GM23338 (cell line): ENCODE data around the gene PNKP. TPM values are rescaled to one million over a fixed set of nuclear protein-coding genes. Genes with fewer than 3 reads are reported as not detected.

Source experiments
- ATAC-seq: fragments of 200-7000 bp; cut with Tn5 transposase; 3 replicates; pipeline ENCODE4 v1.9.1; 2020
- DNase-seq: peaks from one replicate; pipeline ENCODE4 v3.0.0-alpha.2; 2015; ENCODE audit warnings: low spot score
- H2AFZ ChIP-seq: fragments of 200-600 bp; sonication (generic); 2 replicates; pipeline ENCODE4 v1.8.0; 2016; ENCODE audit warnings: antibody characterized with exemption, mild to moderate bottlenecking, moderate library complexity
- H3F3A ChIP-seq: fragments of 200-600 bp; sonication (generic); replicated peaks from 2 replicates; pipeline ENCODE4 v1.8.0; 2017; ENCODE audit warnings: antibody characterized with exemption, mixed run types, low read depth
- H3K27ac ChIP-seq: fragments of 200-600 bp; sonication (generic); 2 replicates; pipeline ENCODE4 v1.6.1; 2016; ENCODE audit warnings: low read depth
- H3K27me3 ChIP-seq: fragments of 200-600 bp; sonication (generic); 2 replicates; pipeline ENCODE4 v1.8.0; 2016; ENCODE audit warnings: mild to moderate bottlenecking, mixed run types, moderate library complexity; ENCODE audit not compliant: insufficient read depth
- H3K36me3 ChIP-seq: fragments of 200-600 bp; sonication (generic); 2 replicates; pipeline ENCODE4 v1.8.0; 2016; ENCODE audit warnings: mild to moderate bottlenecking; ENCODE audit not compliant: insufficient read depth
- H3K4me1 ChIP-seq: fragments of 200-600 bp; sonication (generic); 2 replicates; pipeline ENCODE4 v1.8.0; 2016; ENCODE audit warnings: mild to moderate bottlenecking, moderate library complexity; ENCODE audit not compliant: insufficient read depth
- H3K4me2 ChIP-seq: fragments of 200-600 bp; sonication (generic); 2 replicates; pipeline ENCODE4 v1.7.1; 2017; ENCODE audit warnings: mixed run types
- H3K4me3 ChIP-seq: fragments of 200-600 bp; sonication (generic); 2 replicates; pipeline ENCODE4 v1.6.1; 2016; ENCODE audit warnings: mixed run types
- H3K79me2 ChIP-seq: fragments of 200-600 bp; sonication (generic); replicated peaks from 2 replicates; pipeline ENCODE4 v1.8.0; 2017; ENCODE audit warnings: mild to moderate bottlenecking; ENCODE audit not compliant: insufficient read depth
- H3K9me2 ChIP-seq: fragments of 200-600 bp; sonication (generic); 2 replicates; pipeline ENCODE4 v1.8.0; 2017; ENCODE audit not compliant: insufficient read depth
- H4K20me1 ChIP-seq: fragments of 200-600 bp; sonication (generic); replicated peaks from 2 replicates; pipeline ENCODE4 v1.8.0; 2017; ENCODE audit warnings: mild to moderate bottlenecking; ENCODE audit not compliant: insufficient read depth
- H3K27ac Mint-ChIP-seq: 2 replicates; pipeline ENCODE4 v1.8.0; 2020; ENCODE audit warnings: inconsistent platforms, mild to moderate bottlenecking, moderate library complexity, mixed read lengths
- H3K27me3 Mint-ChIP-seq: 3 replicates; pipeline ENCODE4 v1.8.0; 2022; ENCODE audit warnings: low read depth, mild to moderate bottlenecking, moderate library complexity, mixed read lengths, inconsistent platforms; ENCODE audit not compliant: insufficient read depth, poor library complexity
- H3K36me3 Mint-ChIP-seq: 3 replicates; pipeline ENCODE4 v1.8.0; 2021; ENCODE audit warnings: low read depth, mild to moderate bottlenecking, inconsistent platforms, moderate library complexity, mixed read lengths
- H3K4me1 Mint-ChIP-seq: 3 replicates; pipeline ENCODE4 v1.8.0; 2020; ENCODE audit warnings: mild to moderate bottlenecking, inconsistent platforms, mixed read lengths
- H3K4me3 Mint-ChIP-seq: 3 replicates; pipeline ENCODE4 v1.8.0; 2021; ENCODE audit warnings: moderate library complexity, mild to moderate bottlenecking, inconsistent platforms, mixed read lengths
- H3K9me3 Mint-ChIP-seq: 3 replicates; pipeline ENCODE4 v1.8.0; 2020; ENCODE audit warnings: moderate library complexity, mild to moderate bottlenecking, inconsistent platforms, mixed read lengths
- CREB1 ChIP-seq: fragments of 250-450 bp; sonication (Bioruptor Pico); IDR thresholded peaks from 2 replicates; pipeline ENCODE4 v1.5.0; 2020; ENCODE audit warnings: low read depth, mild to moderate bottlenecking, moderate library complexity
- CTCF ChIP-seq, 2 experiments: fragments of 200-600 bp in 1 of 2; sonication (generic) in 1 of 2; conservative IDR thresholded peaks; 2 replicates each; pipeline versions ENCODE4 v1.5.1 to v1.6.1; 2016 to 2017; ENCODE audit warnings: antibody characterized with exemption in 2 of 2, low read depth in 2 of 2, mild to moderate bottlenecking in 2 of 2, moderate library complexity in 1 of 2
- ETS1 ChIP-seq: IDR thresholded peaks from 2 replicates; pipeline ENCODE4 v1.6.1; 2016; ENCODE audit warnings: antibody characterized with exemption
- EZH2 ChIP-seq: fragments of 200-600 bp; sonication (generic); IDR thresholded peaks from one replicate; pipeline ENCODE4 v1.8.0; 2017; ENCODE audit warnings: antibody characterized with exemption, mild to moderate bottlenecking, low read depth; ENCODE audit not compliant: unreplicated experiment
- EZH2phosphoT487 ChIP-seq: fragments of 200-600 bp; sonication (generic); IDR thresholded peaks from one replicate; pipeline ENCODE4 v1.8.1; 2018; ENCODE audit warnings: antibody characterized with exemption; ENCODE audit not compliant: unreplicated experiment
- JUNB ChIP-seq: IDR thresholded peaks from one replicate; pipeline ENCODE4 v1.6.1; 2016; ENCODE audit warnings: antibody characterized with exemption; ENCODE audit not compliant: unreplicated experiment
- NANOG ChIP-seq: IDR thresholded peaks from 2 replicates; pipeline ENCODE4 v1.6.1; 2016; ENCODE audit warnings: antibody characterized with exemption, borderline replicate concordance
- POLR2AphosphoS5 ChIP-seq: IDR thresholded peaks from 2 replicates; pipeline ENCODE4 v1.6.1; 2016; ENCODE audit warnings: antibody characterized with exemption, low read depth
- STAT1 ChIP-seq: IDR thresholded peaks from one replicate; pipeline ENCODE4 v1.6.1; 2016; ENCODE audit warnings: antibody characterized with exemption; ENCODE audit not compliant: unreplicated experiment
- ZNF114 ChIP-seq: fragments of 250-450 bp; sonication (Bioruptor Pico); IDR thresholded peaks from 2 replicates; pipeline ENCODE4 v1.5.0; 2020; ENCODE audit warnings: mild to moderate bottlenecking, moderate library complexity
- ZNF331 ChIP-seq: fragments of 250-450 bp; sonication (Bioruptor Pico); IDR thresholded peaks from 2 replicates; pipeline ENCODE4 v1.5.0; 2020; ENCODE audit warnings: low read depth, mild to moderate bottlenecking, moderate library complexity
- polyA plus RNA-seq: library from polyadenylated mRNA; unstranded; fragments of >200 nt; fragmentation: Nextera tagmentation; extraction: Ambion mirVana; gene quantifications from 2 replicates; pipeline ENCODE4 v1.2.1, GENCODE V29; 2016
- total RNA-seq: library from RNA; depleted of rRNA; stranded (reverse); fragments of >200 nt; shearing (Covaris generic); gene quantifications from 2 replicates; pipeline ENCODE4 v1.2.3, GENCODE V29; 2014
- TF ChIP-seq, protein P1 (sequence below): IDR thresholded peaks from one replicate; pipeline ENCODE4 v1.6.1; 2018; ENCODE audit warnings: antibody characterized with exemption; ENCODE audit not compliant: unreplicated experiment
- TF ChIP-seq, protein P2 (sequence below): fragments of 250-450 bp; sonication (Bioruptor Pico); IDR thresholded peaks from 2 replicates; pipeline ENCODE4 v1.5.0; 2020; ENCODE audit warnings: mild to moderate bottlenecking, moderate library complexity

The PNKP gene
- total and polyA plus RNA-seq, 2 experiments from 2014 or later = 99.6 to 109 TPM

- TF ChIP-seq ZNF114 (CRISPR knock-in tag) = no peak
- no peak for TF ChIP-seq POLR2AphosphoS5
Observed at GRCh38 chr19:49829721-49830120, 37.7 kb downstream of the PNKP start (continued).

DNA sequence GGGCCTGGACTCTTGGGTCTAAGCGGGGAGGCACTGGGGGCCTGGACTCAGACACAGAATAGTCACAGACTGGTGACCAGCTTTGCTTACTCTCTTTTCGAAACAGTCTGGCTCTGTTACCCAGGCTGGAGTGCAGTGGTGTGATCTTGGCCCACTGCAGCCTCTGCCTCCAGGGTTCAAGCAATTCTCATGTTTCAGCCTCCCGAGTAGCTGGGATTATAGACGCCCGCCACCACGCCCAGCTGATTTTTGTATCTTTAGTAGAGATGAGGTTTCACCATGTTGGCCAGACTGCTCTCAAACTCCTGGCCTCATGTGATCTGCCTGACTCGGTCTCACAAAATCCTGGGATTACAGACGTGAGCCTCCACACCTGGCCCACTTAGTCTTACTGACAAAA, 38.2 kb downstream of the PNKP start:
- H2AFZ ChIP-seq = no peak overlapping the region
- no peak overlapping the region for H3K4me3 ChIP-seq
- no peak overlapping the region for H3K27ac Mint-ChIP-seq
- peaks cover 19% of the 10 kb centered on the region for H3K36me3 Mint-ChIP-seq
- no peaks in the 10 kb centered on the region; the same call in 1 of the 2 replicates for H4K20me1 ChIP-seq
- no peak for ATAC-seq
- H3K9me3 Mint-ChIP-seq = no peaks in the 10 kb centered on the region; the same call in 2 of the 3 replicates
- no peaks in the 10 kb centered on the region for H3K9me2 ChIP-seq
- H3K27me3 Mint-ChIP-seq = peaks cover 9% of the 10 kb centered on the region
- H3K27me3 ChIP-seq = no peaks in the 10 kb centered on the region
- H3K4me1 ChIP-seq = no peaks in the 10 kb centered on the region
- H3K4me3 Mint-ChIP-seq = no peak overlapping the region
- H3K79me2 ChIP-seq = peaks cover 5% of the 10 kb centered on the region; the same call in 1 of the 2 replicates
- H3K36me3 ChIP-seq = no peaks in the 10 kb centered on the region
- H3K27ac ChIP-seq = no peak overlapping the region
- no peak overlapping the region for H3K4me2 ChIP-seq
- H3K4me1 Mint-ChIP-seq = no peaks in the 10 kb centered on the region; the same call in 2 of the 3 replicates
- TF ChIP-seq JUNB (no peak), ZNF331 (CRISPR knock-in tag) (no peak), EZH2 (no peak), CREB1 (CRISPR knock-in tag) (no peak), STAT1 (no peak), CTCF (conservative IDR thresholded peaks at IDR 0.05; ENCODE audit: low read depth in 2 of 2) (no peak), ZNF114 (CRISPR knock-in tag) (no peak), POLR2AphosphoS5 (no peak), EZH2phosphoT487 (no peak), NANOG (no peak), ETS1 (no peak)
- TF ChIP-seq, protein P1, sequence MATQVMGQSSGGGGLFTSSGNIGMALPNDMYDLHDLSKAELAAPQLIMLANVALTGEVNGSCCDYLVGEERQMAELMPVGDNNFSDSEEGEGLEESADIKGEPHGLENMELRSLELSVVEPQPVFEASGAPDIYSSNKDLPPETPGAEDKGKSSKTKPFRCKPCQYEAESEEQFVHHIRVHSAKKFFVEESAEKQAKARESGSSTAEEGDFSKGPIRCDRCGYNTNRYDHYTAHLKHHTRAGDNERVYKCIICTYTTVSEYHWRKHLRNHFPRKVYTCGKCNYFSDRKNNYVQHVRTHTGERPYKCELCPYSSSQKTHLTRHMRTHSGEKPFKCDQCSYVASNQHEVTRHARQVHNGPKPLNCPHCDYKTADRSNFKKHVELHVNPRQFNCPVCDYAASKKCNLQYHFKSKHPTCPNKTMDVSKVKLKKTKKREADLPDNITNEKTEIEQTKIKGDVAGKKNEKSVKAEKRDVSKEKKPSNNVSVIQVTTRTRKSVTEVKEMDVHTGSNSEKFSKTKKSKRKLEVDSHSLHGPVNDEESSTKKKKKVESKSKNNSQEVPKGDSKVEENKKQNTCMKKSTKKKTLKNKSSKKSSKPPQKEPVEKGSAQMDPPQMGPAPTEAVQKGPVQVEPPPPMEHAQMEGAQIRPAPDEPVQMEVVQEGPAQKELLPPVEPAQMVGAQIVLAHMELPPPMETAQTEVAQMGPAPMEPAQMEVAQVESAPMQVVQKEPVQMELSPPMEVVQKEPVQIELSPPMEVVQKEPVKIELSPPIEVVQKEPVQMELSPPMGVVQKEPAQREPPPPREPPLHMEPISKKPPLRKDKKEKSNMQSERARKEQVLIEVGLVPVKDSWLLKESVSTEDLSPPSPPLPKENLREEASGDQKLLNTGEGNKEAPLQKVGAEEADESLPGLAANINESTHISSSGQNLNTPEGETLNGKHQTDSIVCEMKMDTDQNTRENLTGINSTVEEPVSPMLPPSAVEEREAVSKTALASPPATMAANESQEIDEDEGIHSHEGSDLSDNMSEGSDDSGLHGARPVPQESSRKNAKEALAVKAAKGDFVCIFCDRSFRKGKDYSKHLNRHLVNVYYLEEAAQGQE = no peak
- TF ChIP-seq, protein P2, sequence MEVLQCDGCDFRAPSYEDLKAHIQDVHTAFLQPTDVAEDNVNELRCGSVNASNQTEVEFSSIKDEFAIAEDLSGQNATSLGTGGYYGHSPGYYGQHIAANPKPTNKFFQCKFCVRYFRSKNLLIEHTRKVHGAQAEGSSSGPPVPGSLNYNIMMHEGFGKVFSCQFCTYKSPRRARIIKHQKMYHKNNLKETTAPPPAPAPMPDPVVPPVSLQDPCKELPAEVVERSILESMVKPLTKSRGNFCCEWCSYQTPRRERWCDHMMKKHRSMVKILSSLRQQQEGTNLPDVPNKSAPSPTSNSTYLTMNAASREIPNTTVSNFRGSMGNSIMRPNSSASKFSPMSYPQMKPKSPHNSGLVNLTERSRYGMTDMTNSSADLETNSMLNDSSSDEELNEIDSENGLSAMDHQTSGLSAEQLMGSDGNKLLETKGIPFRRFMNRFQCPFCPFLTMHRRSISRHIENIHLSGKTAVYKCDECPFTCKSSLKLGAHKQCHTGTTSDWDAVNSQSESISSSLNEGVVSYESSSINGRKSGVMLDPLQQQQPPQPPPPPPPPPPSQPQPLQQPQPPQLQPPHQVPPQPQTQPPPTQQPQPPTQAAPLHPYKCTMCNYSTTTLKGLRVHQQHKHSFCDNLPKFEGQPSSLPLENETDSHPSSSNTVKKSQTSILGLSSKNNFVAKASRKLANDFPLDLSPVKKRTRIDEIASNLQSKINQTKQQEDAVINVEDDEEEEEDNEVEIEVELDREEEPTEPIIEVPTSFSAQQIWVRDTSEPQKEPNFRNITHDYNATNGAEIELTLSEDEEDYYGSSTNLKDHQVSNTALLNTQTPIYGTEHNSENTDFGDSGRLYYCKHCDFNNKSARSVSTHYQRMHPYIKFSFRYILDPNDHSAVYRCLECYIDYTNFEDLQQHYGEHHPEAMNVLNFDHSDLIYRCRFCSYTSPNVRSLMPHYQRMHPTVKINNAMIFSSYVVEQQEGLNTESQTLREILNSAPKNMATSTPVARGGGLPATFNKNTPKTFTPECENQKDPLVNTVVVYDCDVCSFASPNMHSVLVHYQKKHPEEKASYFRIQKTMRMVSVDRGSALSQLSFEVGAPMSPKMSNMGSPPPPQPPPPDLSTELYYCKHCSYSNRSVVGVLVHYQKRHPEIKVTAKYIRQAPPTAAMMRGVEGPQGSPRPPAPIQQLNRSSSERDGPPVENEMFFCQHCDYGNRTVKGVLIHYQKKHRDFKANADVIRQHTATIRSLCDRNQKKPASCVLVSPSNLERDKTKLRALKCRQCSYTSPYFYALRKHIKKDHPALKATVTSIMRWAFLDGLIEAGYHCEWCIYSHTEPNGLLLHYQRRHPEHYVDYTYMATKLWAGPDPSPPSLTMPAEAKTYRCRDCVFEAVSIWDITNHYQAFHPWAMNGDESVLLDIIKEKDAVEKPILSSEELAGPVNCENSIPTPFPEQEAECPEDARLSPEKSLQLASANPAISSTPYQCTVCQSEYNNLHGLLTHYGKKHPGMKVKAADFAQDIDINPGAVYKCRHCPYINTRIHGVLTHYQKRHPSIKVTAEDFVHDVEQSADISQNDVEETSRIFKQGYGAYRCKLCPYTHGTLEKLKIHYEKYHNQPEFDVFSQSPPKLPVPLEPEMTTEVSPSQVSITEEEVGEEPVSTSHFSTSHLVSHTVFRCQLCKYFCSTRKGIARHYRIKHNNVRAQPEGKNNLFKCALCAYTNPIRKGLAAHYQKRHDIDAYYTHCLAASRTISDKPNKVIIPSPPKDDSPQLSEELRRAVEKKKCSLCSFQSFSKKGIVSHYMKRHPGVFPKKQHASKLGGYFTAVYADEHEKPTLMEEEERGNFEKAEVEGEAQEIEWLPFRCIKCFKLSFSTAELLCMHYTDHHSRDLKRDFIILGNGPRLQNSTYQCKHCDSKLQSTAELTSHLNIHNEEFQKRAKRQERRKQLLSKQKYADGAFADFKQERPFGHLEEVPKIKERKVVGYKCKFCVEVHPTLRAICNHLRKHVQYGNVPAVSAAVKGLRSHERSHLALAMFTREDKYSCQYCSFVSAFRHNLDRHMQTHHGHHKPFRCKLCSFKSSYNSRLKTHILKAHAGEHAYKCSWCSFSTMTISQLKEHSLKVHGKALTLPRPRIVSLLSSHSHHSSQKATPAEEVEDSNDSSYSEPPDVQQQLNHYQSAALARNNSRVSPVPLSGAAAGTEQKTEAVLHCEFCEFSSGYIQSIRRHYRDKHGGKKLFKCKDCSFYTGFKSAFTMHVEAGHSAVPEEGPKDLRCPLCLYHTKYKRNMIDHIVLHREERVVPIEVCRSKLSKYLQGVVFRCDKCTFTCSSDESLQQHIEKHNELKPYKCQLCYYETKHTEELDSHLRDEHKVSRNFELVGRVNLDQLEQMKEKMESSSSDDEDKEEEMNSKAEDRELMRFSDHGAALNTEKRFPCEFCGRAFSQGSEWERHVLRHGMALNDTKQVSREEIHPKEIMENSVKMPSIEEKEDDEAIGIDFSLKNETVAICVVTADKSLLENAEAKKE = no peak
- H3F3A ChIP-seq = no peaks in the 10 kb centered on the region
- DNase-seq = no peak
